Measurements from ENCODE around the gene P3H2.

DNA sequence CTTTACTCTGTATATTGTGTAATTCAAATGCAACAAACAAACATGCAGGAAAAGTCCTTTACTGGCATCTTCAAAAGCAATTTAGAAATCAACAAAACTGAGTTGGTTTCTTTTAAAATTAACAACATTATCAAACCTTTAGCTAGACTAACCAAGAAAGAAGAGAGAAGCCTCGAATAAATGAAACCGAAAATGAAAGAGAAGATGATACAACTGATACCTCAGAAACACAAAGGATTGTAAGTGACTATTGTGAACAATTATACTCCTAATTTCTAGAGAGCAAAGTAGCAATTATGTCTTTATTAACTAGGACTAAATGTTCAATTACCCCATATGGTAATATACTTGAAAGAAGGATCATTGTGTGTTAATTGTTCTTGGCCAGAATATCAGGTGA is 49.2 kb upstream of the P3H2 start:
- no peak for TF ChIP-seq POLR2A (IDR thresholded peaks at IDR 0.05; ENCODE audit: extremely low read depth, insufficient read length)
- no peak for TF ChIP-seq CTCF (IDR thresholded peaks at IDR 0.05; ENCODE audit: low read depth, low read length)
- no peak for TF ChIP-seq MYC (IDR thresholded peaks at IDR 0.05; ENCODE audit: low read depth, low read length)
- TF ChIP-seq, protein P1, sequence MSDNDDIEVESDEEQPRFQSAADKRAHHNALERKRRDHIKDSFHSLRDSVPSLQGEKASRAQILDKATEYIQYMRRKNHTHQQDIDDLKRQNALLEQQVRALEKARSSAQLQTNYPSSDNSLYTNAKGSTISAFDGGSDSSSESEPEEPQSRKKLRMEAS (IDR thresholded peaks at IDR 0.05; ENCODE audit: low read depth, low read length): no peak

All from NB4 (cell line).